ENCODE data around the gene DRC7. TPM values are rescaled to one million over a fixed set of nuclear protein-coding genes. Genes with fewer than 3 reads are reported as not detected.

DRC7 gene
- total RNA-seq, 2 donors from 2014 or later = 1.6 to 1.8 TPM

- peaks cover 3% of the 10 kb centered on the region for H3K27me3 Mint-ChIP-seq (ENCODE audit: insufficient read depth)
- no peak overlapping the region for H3K27ac ChIP-seq (ENCODE audit: low read depth, low read length)
- H3K27me3 ChIP-seq (ENCODE audit: control insufficient read depth, insufficient read depth, low read length, poor library complexity, severe bottlenecking) = no peaks in the 10 kb centered on the region
- H3K9ac ChIP-seq (ENCODE audit: extremely low read depth, low read length, poor library complexity, severe bottlenecking) = no peak overlapping the region
- H3K36me3 Mint-ChIP-seq (ENCODE audit: low read depth) = no peaks in the 10 kb centered on the region
- no peaks in the 10 kb centered on the region for H3K9me3 ChIP-seq (ENCODE audit: control insufficient read depth, low read length)
- no peak overlapping the region for H3K4me3 Mint-ChIP-seq
- H3K4me3 ChIP-seq (ENCODE audit: low read length) = no peak overlapping the region
- H3K4me1 Mint-ChIP-seq = peaks cover 21% of the 10 kb centered on the region
- WGBS, 2 experiments (ENCODE audit: insufficient coverage in 1 of 2, insufficient read length in 1 of 2) = 91 to 93% methylated on average over 16 to 23 of the region's 23 CpGs
- peaks cover 12% of the 10 kb centered on the region for H3K4me1 ChIP-seq (ENCODE audit: control insufficient read depth, insufficient read depth, low read length)
- no peaks in the 10 kb centered on the region for H3K9me3 Mint-ChIP-seq
- H3K36me3 ChIP-seq (ENCODE audit: control insufficient read depth, insufficient read depth, low read length) = no peaks in the 10 kb centered on the region
- TF ChIP-seq CTCF (conservative IDR thresholded peaks at IDR 0.05) = no peak
- no peak overlapping the region for H3K27ac Mint-ChIP-seq
- no peak for DNase-seq
Observed at GRCh38 chr16:57701759-57702371, 7.3 kb downstream of the DRC7 start.

DNA sequence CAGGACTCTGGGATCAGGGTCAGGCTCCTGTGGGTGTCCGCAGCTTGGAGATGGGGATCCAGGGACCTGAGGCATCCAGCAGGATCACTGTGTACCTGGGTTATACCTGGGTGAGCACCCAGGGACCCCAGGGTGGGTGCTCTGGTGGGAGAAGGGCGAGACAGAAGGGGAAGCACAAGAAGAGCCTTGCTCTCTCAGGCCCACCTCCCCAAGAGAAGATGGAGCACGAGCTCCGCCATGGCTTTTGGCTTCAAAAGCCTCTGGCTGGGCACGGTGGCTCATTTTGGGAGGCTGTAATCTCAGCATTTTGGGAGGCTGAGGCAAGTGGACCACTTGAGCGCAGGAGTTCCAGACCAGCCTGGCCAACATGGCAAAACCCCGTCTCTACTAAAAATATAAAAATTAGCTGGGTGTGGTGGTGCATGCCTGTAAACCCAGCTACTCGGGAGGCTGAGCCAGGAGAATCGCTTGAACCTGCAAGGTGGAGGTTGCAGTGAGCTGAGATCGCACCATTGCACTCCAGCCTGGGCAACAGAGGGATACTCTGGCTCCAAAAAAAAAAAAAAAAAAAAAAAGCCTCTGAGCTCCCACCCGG is 8.9 kb downstream of the DRC7 start:
- H3K4me3 Mint-ChIP-seq = no peak overlapping the region
- 91 to 100% methylated on average over 6 to 11 of the region's 11 CpGs for WGBS, 2 experiments (ENCODE audit: insufficient coverage in 1 of 2, insufficient read length in 1 of 2)

More for the DNA sequence above, 8.9 kb downstream of the DRC7 start:
- Histone ChIP-seq H3K9ac (ENCODE audit: extremely low read depth, low read length, poor library complexity, severe bottlenecking) (no peak overlapping the region), H3K4me1 (ENCODE audit: control insufficient read depth, insufficient read depth, low read length) (peaks cover 12% of the 10 kb centered on the region), H3K27me3 (ENCODE audit: control insufficient read depth, insufficient read depth, low read length, poor library complexity, severe bottlenecking) (no peaks in the 10 kb centered on the region), H3K4me3 (ENCODE audit: low read length) (no peak overlapping the region), H3K9me3 (ENCODE audit: control insufficient read depth, low read length) (no peaks in the 10 kb centered on the region), H3K27ac (ENCODE audit: low read depth, low read length) (no peak overlapping the region), H3K36me3 (ENCODE audit: control insufficient read depth, insufficient read depth, low read length) (no peaks in the 10 kb centered on the region)
- H3K27ac Mint-ChIP-seq = no peak overlapping the region
- H3K4me1 Mint-ChIP-seq = peaks cover 21% of the 10 kb centered on the region
- TF ChIP-seq CTCF (conservative IDR thresholded peaks at IDR 0.05) = no peak
- no peak for DNase-seq
- peaks cover 12% of the 10 kb centered on the region for H3K27me3 Mint-ChIP-seq (ENCODE audit: insufficient read depth)
- no peaks in the 10 kb centered on the region for H3K9me3 Mint-ChIP-seq
- no peaks in the 10 kb centered on the region for H3K36me3 Mint-ChIP-seq (ENCODE audit: low read depth)
